Lung (tissue), 12 donors: ENCODE results near the gene APOA4. TPM values are rescaled to one million over a fixed set of nuclear protein-coding genes. Genes with fewer than 3 reads are reported as not detected.

ENCODE experiments used
- ATAC-seq: fragments of 200-7000 bp; cut with Tn5 transposase; one replicate; pipeline ENCODE4 v1.9.1; 2020; ENCODE audit warnings: moderate number of reproducible peaks; ENCODE audit not compliant: insufficient read depth, low FRiP score
- DNase-seq, 3 donors: peaks; one replicate each; pipeline ENCODE4 v3.0.0-alpha.2; 2013 to 2017
- H3K27ac ChIP-seq, 2 donors: one replicate each; pipeline ENCODE4 v1.5.1; 2013; ENCODE audit warnings: mild to moderate bottlenecking in 2 of 2, moderate library complexity in 2 of 2, control low read depth in 1 of 2, inconsistent platforms in 1 of 2, low read depth in 1 of 2, low read length in 1 of 2
- H3K27me3 ChIP-seq, 3 donors: one replicate each; pipeline ENCODE4 v1.5.1; 2013; ENCODE audit warnings: low read length in 2 of 3; ENCODE audit not compliant: control insufficient read depth in 3 of 3, insufficient read depth in 3 of 3
- H3K36me3 ChIP-seq, 4 donors: one replicate each; pipeline ENCODE4 v1.5.1; 2013; ENCODE audit warnings: low read length in 4 of 4, mild to moderate bottlenecking in 1 of 4, moderate library complexity in 1 of 4; ENCODE audit not compliant: control insufficient read depth in 4 of 4, insufficient read depth in 4 of 4
- H3K4me1 ChIP-seq, 5 donors: one replicate each; pipeline ENCODE4 v1.5.1; 2013; ENCODE audit warnings: low read length in 5 of 5, mild to moderate bottlenecking in 2 of 5, moderate library complexity in 1 of 5; ENCODE audit not compliant: control insufficient read depth in 5 of 5, insufficient read depth in 5 of 5
- H3K4me3 ChIP-seq: one replicate; pipeline ENCODE4 v1.5.1; 2013; ENCODE audit warnings: mild to moderate bottlenecking, control low read depth, moderate library complexity
- H3K9ac ChIP-seq, 2 donors: one replicate each; pipeline ENCODE4 v1.5.1; 2013; ENCODE audit warnings: low read length in 2 of 2, control low read depth in 1 of 2; ENCODE audit not compliant: insufficient read depth in 1 of 2
- H3K9me3 ChIP-seq, 4 donors: one replicate each; pipeline ENCODE4 v1.5.1; 2013; ENCODE audit warnings: low read length in 3 of 4, mild to moderate bottlenecking in 1 of 4, moderate library complexity in 1 of 4; ENCODE audit not compliant: control insufficient read depth in 4 of 4, insufficient read depth in 3 of 4
- CTCF ChIP-seq: IDR thresholded peaks from 2 replicates; pipeline ENCODE4 v1.5.1; 2012; ENCODE audit warnings: mild to moderate bottlenecking; ENCODE audit errors: control extremely low read depth, extremely low read depth
- WGBS, 2 donors: extraction: QIAGEN DNeasy Blood & Tissue Kit; methylation state at CpG; one replicate each; pipeline ENCODE4 v1.1.7; 2013; 5-methylcytosine and 5-hydroxymethylcytosine counted together
- polyA plus RNA-seq, 2 donors: library from polyadenylated mRNA; stranded (reverse); fragments of 200-250 nt; gene quantifications; one replicate each; pipeline ENCODE4 v1.2.1, GENCODE V29; 2013
- total RNA-seq, 2 donors: library from RNA; depleted of rRNA in 1 of 2; stranded (reverse); fragments of >200 nt in 1 of 2; gene quantifications; one replicate each; pipeline ENCODE4 v1.2.1, GENCODE V29; 2014 to 2021
- donor health status: control.
- donor health status: control.
- donor health status: Bipolar disorder and iron deficiency.
- donor health status: healthy.
- donor health status: DM: yes; HTN: yes; CAD: no.

APOA4 gene
- total and polyA plus RNA-seq, 4 donors, result 0.06 TPM; not detected in 3

- no peak for ATAC-seq
- peaks cover 23 to 44% (median 33%) of the 10 kb centered on the region in 4 donors for H3K36me3 ChIP-seq
- no peak overlapping the region for H3K4me3 ChIP-seq
- H3K27ac ChIP-seq, result no peak overlapping the region
- H3K4me1 ChIP-seq, result peaks cover 0 to 13% (median 8%) of the 10 kb centered on the region in 5 donors
- H3K27me3 ChIP-seq, result no peaks in the 10 kb centered on the region
- no peaks in the 10 kb centered on the region for H3K9me3 ChIP-seq
- no peak for TF ChIP-seq CTCF
- WGBS, 2 donors, result 80 to 96% methylated on average over 5 of the region's 5 CpGs
- H3K9ac ChIP-seq, result no peak overlapping the region
- DNase-seq, result no peak
These were observed 33.3 kb upstream of the APOA4 start for GRCh38 chr11:116856423-116856822.

DNA sequence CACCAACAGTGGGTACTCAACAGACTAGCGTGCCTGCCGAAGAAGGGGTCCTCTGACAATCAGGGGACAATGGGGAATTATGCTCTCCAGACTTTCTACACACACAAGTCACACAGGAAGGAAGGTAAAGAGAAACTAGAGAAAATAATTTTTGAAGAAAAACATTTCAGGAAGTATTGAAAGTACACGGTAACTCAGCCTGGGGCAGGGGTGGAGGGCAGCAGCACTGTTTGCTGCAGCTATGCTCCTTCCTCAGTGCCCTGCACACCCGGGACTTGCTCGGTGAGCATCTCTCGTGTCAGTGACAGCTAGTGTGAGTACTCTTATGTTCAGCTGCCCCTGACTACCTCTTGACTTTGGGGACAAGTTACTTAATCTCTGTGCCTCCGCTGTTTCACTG lies 32.3 kb upstream of the APOA4 start:
- H3K4me1 ChIP-seq, result peaks cover 0 to 14% (median 8%) of the 10 kb centered on the region in 5 donors
- no peak overlapping the region for H3K4me3 ChIP-seq
- H3K27ac ChIP-seq, result no peak overlapping the region
- no peak for DNase-seq
- H3K9me3 ChIP-seq, result no peaks in the 10 kb centered on the region
- TF ChIP-seq CTCF, result no peak
- WGBS, 2 donors, result 66 to 90% methylated on average over 7 of the region's 7 CpGs
- no peak overlapping the region for H3K9ac ChIP-seq
- no peak for ATAC-seq
- H3K27me3 ChIP-seq, result no peaks in the 10 kb centered on the region
- H3K36me3 ChIP-seq, result peaks cover 21 to 35% (median 27%) of the 10 kb centered on the region in 4 donors

GRCh38 chr11:116853461-116854073 lies 30.5 kb upstream of the APOA4 start:
- Histone ChIP-seq H3K9me3 (no peaks in the 10 kb centered on the region), H3K36me3 (peaks cover 12 to 28% (median 19%) of the 10 kb centered on the region in 4 donors), H3K9ac (no peak overlapping the region), H3K27me3 (no peaks in the 10 kb centered on the region), H3K4me3 (no peak overlapping the region), H3K4me1 (peaks cover 0 to 14% (median 8%) of the 10 kb centered on the region in 5 donors), H3K27ac (no peak overlapping the region)
- TF ChIP-seq CTCF, result no peak
- ATAC-seq, result peak; percentile 67
- WGBS, 2 donors, result 40 to 69% methylated on average over 6 of the region's 6 CpGs
- DNase-seq, result no peak
